ENCODE measurements around the gene ELP6.

DNA sequence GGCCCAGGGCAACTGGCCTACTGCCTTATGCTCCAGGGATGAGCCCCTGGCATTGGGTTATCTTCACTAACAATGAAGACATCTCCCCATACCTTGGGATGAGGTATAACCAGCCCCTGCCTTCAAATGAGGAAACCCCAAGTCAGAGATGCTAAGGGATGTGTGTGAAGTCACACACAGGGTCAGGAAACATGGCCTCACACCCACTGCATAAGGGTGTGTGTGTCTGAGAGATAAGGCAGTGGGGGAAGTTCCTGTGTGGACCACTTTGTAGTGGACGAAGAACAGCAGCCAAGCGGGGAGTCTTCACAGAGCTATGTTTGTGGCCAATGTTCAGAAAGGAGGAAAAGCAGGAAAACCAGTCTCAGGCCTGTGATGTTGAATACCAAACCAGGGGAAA, 10.5 kb downstream of the ELP6 start:
- TF ChIP-seq, protein P1, sequence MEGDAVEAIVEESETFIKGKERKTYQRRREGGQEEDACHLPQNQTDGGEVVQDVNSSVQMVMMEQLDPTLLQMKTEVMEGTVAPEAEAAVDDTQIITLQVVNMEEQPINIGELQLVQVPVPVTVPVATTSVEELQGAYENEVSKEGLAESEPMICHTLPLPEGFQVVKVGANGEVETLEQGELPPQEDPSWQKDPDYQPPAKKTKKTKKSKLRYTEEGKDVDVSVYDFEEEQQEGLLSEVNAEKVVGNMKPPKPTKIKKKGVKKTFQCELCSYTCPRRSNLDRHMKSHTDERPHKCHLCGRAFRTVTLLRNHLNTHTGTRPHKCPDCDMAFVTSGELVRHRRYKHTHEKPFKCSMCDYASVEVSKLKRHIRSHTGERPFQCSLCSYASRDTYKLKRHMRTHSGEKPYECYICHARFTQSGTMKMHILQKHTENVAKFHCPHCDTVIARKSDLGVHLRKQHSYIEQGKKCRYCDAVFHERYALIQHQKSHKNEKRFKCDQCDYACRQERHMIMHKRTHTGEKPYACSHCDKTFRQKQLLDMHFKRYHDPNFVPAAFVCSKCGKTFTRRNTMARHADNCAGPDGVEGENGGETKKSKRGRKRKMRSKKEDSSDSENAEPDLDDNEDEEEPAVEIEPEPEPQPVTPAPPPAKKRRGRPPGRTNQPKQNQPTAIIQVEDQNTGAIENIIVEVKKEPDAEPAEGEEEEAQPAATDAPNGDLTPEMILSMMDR (IDR thresholded peaks at IDR 0.05), result no peak
- TF ChIP-seq NFYB (CRISPR knock-in tag; conservative IDR thresholded peaks at IDR 0.05; ENCODE audit: low read depth), result no peak
- TF ChIP-seq, protein P2, sequence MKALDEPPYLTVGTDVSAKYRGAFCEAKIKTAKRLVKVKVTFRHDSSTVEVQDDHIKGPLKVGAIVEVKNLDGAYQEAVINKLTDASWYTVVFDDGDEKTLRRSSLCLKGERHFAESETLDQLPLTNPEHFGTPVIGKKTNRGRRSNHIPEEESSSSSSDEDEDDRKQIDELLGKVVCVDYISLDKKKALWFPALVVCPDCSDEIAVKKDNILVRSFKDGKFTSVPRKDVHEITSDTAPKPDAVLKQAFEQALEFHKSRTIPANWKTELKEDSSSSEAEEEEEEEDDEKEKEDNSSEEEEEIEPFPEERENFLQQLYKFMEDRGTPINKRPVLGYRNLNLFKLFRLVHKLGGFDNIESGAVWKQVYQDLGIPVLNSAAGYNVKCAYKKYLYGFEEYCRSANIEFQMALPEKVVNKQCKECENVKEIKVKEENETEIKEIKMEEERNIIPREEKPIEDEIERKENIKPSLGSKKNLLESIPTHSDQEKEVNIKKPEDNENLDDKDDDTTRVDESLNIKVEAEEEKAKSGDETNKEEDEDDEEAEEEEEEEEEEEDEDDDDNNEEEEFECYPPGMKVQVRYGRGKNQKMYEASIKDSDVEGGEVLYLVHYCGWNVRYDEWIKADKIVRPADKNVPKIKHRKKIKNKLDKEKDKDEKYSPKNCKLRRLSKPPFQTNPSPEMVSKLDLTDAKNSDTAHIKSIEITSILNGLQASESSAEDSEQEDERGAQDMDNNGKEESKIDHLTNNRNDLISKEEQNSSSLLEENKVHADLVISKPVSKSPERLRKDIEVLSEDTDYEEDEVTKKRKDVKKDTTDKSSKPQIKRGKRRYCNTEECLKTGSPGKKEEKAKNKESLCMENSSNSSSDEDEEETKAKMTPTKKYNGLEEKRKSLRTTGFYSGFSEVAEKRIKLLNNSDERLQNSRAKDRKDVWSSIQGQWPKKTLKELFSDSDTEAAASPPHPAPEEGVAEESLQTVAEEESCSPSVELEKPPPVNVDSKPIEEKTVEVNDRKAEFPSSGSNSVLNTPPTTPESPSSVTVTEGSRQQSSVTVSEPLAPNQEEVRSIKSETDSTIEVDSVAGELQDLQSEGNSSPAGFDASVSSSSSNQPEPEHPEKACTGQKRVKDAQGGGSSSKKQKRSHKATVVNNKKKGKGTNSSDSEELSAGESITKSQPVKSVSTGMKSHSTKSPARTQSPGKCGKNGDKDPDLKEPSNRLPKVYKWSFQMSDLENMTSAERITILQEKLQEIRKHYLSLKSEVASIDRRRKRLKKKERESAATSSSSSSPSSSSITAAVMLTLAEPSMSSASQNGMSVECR (CRISPR knock-in tag; IDR thresholded peaks at IDR 0.05; ENCODE audit: borderline replicate concordance), result no peak

Data from WTC11 (cell line).